ENCODE results near the gene CD6.

CD6 gene

DNA sequence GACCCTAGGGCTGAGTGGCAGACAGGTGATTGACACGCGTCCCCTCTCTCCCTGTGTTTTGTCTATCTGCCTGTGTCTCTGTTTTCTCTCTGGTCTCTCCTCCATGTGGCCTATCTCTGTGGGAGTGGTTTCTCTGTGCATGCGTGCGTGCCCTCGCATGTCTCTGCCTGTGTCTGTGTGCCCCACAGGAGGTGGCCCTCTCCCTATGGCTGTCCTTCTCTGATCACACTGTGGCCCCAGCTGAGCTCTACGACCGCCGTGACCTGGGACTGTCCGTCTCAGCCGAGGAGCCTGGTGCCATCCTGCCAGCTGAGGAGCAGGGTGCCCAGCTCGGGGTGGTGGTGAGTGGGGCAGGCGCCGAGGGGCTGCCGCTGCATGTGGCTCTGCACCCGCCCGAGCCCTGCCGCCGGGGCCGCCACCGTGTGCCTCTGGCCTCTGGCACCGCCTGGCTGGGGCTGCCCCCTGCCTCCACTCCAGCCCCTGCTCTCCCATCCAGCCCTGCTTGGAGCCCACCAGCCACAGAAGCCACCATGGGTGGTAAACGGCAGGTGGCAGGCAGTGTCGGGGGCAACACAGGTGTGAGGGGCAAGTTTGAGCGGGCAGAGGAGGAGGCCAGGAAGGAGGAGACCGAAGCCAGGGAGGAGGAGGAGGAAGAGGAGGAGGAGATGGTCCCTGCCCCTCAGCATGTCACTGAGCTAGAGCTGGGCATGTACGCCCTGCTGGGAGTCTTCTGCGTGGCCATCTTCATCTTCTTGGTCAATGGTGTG lies 35.6 kb upstream of the CD6 start:
- DNase-seq = no peak

DNA sequence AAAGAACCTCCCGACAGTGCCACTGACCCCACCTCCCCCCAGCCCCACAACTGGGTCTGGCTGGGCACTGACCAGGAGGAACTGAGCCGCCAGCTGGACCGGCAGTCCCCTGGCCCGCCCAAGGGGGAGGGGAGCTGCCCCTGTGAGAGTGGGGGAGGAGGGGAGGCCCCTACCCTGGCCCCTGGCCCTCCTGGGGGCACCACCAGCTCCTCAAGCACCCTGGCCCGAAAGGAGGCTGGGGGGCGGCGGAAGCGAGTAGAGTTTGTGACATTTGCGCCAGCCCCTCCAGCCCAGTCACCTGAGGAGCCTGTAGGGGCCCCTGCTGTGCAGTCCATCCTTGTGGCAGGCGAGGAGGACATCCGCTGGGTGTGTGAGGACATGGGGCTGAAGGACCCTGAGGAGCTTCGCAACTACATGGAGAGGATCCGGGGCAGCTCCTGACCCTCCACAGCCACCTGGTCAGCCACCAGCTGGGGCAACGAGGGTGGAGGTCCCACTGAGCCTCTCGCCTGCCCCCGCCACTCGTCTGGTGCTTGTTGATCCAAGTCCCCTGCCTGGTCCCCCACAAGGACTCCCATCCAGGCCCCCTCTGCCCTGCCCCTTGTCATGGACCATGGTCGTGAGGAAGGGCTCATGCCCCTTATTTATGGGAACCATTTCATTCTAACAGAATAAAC lies 34.9 kb upstream of the CD6 start:
- no peak for DNase-seq

DNA sequence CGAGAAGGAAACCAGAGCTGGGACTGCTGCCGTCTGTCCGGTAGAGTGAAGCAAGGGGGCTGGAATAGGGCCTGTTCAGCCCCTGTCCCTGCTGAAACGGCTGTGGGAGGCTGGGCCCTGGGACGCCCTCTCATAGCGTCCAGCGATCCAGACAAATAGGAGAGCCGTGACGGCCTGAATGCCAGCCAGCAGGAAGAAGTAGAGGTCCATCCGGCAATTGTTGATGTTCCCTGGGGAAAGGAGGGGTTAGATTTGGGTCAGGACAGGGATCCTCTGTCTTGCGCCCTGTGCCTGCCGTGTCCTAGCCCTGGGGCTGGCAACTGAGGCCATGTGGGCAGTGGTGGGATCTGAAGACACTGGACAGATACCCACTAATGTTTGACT lies 34.3 kb upstream of the CD6 start:
- no peak for DNase-seq

DNA sequence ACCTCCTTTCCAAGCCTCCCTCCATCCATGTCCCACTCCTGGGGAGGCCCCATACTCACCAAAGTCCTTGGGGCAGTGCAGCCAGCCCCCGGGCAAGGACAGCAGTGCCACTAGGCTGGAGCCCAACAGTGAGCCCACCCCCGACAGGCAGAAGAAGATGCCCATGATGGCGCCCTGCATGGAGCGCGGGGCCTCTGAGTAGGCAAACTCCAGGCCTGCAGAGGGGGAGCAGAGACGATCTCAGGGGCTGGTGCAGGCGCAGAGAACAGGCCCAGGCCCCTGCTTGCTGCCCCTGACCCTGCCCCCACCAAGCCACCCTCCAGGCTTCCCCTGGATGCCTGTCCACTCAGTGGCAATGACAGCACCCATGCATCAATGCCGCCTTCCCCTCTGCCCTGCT lies 33.7 kb upstream of the CD6 start:
- DNase-seq = no peak

DNA sequence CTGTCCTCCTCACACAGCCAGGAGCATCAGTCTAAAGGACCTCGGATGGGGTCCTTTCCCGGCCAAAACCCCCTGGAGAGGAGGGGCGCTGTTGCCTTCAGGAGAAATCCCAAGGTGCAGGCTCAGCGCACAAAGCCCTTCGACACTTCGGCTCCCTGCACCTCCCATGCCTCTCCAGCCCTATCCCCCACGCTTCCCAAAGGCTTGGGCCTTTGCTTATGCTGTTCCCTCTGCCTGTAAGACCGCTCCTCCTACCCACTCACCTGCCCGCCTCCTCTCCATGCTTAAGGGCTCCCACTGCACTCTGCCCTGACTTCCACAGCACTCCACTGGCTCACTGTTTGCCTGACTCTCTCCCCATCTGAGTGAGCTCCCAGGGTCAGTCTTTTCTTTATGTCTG lies 33.0 kb upstream of the CD6 start:
- DNase-seq = no peak

DNA sequence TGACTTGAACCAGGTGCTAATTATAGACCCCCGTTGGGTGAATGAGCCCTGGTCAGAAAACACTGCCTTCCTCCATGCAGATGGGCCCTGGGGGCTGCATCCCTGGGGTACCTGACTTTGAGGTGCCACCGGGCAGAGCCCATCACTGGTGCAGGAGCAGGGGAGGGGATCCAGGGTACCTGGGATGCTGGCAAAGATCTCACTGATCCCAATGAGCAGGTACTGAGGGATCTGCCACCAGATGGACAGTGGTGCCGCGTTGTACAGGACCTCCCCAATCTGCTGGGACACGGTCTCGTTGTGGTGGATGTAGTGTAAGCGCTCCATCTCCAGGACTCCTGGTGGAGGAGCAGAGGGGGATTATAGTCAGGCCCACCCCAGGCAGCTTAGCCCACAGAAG lies 32.2 kb upstream of the CD6 start:
- DNase-seq = no peak

DNA sequence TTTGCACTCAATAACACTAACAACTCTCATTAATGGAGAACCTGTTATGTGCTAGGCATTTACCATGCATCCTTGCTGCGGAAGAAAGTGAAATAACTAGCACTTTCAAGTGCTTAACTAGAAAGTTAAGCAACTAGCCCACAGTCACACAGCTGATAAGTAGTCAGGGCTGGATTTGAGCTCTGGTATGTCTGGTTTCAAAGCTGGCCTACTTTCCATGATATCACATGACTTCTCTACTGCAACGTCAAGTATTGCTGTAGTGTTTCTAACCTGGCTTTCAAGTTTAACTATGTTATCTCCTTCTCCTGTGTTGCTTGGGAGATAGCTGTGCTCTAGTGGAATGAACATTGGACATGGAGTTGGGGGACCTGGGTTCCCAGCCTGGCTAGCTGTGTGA lies 31.6 kb upstream of the CD6 start:
- DNase-seq = no peak

DNA sequence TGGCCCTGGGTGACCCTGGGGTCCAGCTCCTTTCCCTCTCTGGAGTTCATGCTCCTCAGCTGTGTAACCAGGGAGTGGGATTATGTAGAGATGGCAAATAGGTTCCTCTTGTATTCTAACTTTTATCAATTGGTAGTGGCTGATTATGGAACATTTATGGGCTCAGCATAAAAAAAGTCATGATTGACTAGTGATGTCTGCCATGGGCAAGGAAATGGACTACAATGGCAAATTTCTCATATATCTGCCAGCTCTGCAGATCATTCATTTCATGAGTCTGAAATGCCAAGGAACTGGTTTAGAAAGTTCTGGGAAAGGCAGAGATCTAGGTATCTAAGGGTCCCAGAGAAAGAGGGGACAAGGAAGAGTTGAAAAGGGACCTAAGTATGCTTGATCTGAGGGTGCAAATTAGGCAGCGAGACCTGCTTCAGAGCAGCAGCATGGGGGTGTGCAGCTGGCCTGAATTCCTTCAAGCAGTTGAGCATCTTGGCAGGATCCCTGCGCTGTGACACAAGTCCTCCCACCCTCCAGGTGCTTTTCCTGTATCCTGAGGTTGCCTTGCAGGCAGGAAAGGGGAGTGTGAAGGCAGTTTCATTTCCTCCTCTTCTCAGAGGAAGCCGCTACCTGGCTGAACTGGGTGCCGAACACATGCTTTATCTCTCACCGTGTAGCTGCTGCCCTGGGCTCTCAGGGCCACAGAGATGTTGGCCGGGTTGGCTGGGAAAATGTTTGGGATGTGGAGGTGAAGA lies 29.9 kb upstream of the CD6 start:
- DNase-seq = no peak

DNA sequence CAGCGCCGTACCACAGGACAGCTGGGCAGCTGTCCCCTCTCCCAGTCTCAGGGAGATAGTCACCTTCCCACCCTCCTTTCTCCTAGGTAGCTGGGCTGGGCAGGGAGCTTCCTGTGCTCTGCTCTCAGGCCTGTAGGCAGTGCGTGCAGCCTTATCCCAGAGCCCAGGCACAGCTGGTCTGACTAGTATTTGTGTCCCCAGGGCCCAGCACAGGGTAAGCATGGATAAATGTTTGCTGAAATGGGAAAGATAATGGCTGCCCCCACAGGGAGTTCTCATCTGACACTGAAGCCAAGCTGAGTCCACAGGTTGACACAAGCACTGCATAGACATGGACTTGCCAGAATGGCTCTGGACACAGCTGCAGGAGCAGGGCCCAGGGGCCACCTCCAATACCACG lies 29.3 kb upstream of the CD6 start:
- DNase-seq = no peak

DNA sequence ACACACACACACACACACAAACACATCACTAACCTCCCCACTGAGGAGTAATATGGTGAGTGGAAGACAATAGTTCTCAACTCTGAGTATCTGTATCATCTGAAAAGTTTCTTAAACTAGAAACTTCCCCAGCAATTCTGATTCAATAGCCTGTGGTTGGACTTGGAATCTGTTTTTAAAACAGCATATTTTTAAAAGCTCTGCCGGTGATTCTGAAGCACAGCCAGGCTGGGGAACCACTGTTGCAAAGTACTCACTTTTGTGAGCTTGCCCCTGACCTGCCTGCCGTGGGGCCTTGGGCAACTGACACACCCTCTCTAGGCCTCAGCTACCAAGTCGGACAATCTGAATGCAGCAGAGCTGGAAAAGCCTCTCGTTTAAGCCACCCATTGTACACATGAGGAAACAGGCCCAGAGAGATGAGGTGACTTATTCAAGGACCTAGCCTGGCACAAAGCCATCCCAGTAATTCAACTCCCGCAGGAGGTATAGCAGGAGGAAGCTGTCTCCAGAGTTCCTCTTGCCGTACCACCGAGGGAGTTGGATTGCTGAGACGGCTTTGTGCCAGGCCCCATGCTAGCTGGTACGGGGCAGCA lies 28.4 kb upstream of the CD6 start:
- no peak for DNase-seq

DNA sequence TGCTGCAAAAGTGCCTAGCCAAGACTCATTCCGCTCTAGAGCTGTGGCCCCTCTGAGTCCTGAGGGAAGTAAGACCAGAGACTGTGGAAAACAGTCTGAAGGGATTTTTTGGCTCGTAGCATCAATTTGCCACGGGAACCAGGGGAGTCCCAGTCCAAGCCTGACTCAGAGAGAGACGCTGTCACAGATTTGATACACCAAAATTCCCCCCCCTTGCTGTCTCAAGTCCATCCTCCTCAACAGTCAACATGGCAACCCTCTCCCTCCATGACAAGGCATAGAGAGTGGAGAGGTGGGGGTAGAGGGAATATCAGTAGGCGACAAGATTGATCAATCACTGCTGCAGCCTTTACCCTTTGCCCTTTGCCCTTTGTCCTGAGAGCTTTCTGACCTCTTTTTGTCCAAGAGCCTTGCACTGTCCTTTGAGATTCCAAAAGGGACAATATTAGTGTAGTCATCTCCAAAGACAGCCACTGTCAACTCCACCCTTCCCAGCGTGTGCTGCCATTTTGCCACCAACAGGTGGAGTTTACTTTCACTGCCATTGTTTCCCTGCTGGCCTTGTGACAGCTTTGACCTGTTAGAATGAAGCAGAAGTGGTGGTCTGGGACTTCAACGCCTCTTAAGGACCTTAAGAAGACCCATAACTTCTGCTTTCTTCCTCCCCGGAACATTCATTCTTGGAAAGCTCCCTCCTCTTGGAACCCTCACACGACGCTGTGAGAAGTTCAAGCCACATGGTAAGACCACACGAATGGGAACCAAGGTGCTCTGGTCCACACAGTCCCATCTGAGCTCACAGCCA lies 26.8 kb upstream of the CD6 start:
- no peak for DNase-seq

DNA sequence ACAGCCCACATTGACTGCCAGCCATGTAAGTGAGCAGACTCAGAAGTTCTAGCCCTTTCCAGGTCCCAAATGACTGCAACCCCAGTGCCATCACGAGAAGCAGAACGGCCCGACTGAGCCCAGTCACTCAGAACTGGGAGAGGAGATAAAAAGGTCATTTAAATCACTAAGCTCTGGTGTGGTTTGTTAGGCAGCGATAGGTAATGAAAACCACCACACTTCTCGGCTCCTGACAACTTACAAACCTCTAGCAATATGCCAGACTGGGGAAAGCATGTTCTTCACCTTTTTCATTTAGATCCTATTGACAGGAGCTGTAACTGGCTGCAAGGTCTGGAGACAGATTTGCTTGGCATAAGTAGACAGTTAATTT lies 26.2 kb upstream of the CD6 start:
- no peak for DNase-seq

DNA sequence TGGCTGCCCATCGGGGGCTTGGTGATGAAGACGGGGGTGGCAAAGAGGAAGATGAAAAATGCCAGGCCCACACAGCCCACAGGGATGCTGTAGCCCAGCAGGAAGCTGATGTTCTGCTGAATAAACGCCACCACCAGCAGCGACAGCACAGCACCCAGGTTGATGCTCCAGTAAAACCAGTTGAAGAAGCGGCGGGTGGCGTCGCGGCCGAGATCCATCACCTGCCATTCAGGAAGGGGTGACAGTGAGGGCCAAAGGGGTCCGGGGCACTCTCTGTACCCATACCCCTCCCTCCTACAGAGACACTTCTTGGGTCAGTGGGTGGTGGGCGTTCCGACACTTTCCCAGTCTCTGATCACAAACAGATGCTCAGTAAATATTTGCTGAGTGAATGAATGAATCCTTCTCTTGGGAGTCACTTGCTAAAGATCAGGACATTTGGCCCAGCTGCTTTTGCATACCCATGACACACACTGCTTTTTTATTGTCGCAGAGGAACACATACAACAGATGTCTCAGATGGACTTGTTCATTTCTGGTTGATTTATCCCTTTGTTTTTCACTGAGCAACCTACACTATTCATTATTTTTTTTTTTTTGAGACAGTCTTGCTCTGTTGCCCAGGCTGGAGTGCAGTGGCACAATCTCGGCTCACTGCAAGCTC lies 24.7 kb upstream of the CD6 start:
- DNase-seq = no peak

DNA sequence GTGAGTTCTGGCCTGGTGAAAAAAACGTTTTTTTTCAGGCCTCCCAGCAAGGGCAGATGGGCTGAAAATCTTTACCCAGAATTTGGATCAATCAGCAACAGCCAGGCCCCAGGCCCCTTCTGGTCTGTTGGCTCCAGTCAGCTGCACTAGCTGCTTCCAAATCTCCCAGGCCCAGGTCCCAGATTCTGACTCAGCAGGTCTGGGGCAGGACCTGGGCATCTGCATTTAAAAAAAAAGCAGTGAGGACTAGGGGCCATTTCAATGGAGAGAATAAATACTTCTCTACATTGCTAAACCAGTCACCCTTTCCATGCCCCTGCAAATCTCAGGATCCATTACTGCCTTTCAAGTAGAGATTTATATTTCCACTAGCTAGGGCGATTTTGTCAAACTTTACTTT lies 23.8 kb upstream of the CD6 start:
- DNase-seq = no peak

DNA sequence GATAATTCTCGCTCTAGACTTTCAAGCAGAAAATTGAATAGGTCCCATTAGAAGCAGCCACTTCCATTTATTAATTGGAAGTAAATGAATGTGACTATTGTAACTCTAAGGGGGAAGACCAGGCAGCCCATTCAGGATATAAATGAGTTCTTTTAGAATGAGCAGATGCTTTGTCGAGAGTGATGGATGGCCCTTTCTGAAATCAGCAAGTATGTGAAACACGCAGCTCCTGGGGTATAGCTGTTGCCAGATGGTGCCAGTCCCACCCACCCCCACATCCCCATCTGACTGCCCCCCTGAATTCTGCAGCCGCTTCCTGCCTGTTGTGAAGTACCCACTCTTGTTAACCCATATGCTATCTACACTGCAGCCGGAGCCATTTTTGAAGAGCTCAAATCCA lies 23.2 kb upstream of the CD6 start:
- no peak for DNase-seq

DNA sequence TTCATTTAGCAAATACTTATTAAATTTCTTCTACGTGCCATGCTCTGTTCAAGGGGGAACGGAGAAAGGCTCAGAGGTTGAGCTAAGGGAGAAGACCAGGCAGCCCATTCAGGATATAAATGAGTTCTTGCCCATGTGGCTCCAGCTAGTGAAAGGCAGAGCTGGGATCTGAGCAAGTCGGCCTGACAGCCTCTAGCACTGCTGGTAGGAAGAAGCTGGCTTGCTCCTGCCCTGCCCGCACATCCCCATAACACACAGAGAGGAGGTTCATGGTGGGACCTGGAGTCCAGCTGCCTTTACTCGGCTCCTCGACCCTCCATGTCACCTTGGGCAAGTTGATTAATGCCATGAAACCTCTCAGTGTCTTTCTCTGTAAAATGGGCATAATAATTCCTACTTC lies 21.5 kb upstream of the CD6 start:
- no peak for DNase-seq

DNA sequence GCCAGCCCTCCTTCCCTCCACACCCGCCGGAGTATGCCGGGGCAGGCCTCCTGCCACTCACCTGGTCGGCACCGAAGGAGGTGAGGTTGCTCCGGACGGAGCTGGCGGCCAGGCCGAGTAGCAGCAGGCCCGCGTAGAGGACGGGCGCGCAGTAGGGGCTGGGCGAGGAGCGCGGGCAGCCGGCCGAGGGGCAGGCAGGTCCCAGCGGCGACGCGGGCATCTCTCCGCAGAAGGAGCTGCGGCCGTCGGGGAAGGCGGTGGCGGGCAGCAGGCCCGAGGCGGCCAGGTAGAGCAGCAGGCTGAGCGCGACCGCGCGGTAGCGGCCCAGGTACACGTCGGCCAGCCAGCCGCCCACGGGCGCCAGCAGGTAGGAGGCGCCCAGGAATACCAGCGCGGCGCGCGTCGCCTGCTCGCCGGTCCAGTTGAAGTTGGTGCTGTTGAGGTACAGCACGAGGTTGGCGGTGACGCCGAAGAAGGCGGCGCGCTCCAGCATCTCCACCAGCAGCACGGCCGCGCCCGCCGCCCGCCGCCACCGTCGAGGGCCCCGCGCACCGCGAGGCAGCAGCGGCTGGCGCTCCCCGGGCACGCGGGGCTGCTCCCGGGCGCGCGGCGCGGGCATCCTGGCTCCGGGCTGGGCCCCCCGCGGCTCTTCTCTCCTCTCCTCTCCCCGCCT lies 20.4 kb upstream of the CD6 start:
- DNase-seq = peak; percentile 40

DNA sequence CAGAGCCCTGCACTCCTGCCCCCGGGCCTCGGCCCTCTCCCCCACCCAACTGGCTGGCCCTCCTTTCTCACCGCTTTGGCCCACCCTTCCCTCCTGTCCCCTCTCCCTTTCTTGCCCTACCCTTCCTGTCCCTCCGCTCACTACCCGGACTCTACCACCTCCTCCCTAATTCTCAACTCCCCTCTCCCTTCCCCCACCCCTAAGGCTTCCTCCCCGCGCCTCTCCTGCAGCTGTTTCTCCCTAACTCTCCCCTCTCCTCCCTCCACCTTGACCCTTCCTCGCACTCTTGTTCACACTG lies 19.9 kb upstream of the CD6 start:
- DNase-seq = no peak

DNA sequence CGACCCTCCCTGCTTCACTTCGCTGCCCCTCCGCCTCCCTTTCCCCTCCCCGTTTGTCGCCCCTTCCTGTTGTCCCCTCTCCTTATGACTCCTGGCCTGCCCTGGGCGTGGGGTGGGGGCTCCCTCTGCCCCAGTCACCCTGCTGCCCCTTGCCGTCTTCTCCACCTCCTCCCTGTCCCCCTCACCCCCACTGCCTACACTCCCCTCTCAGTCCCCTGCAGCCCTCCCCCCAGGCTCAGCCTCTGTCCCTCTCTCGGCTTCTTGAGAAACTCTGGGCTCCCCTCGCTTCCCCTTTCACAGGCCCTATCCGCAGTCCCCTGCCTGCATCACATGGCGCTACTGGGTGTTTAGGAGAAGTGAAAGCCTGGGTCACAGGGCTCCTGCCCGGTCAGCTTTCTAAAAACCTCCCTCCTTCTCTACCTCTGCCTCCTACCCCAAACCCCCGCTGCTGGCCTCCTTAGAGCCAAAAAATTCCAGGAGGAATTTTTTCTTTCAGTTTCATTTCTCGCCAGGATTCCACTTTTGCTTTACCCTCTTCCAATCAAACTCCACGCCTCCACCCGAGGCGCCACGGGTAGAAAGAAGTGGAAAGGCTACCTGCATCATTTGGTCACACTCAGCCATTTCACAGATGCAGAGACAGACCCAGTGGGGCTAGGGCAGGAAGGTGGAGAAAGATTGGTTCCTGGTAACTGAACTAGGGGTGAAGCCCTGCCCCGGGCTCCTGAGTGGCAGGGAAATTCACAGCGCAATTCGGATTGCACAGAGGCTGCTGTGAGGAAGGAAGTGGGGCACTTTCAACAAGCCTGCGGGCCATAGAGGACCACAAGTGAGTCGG lies 19.4 kb upstream of the CD6 start, which contains the start of gene SLC15A3:
TSS of gene SLC15A3 (minus strand) at position 273 of the 838 bp plus-strand sequence. CDS start 625 bp downstream, outside the sequence.
- peak; percentile 19 for DNase-seq

DNA sequence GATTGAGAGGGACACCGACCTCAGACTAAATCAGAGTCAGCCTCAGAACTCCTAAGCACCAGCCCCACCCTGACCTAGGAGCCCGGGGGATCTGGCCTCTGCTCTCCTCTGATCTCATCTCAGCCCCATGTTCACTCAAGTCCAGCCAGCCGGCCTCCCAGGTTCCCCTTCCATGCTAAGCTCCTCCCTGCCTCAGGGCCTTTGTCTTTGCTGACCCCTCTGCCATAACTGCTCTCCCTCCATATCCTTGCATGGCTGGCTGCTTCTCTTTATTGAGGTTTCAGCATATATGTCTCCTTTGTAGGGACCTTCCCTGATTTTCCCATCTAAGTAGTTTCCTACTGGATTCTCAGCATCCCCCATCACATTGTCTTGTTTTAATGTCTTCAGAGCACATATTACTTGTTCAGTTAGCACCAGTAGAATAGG lies 18.7 kb upstream of the CD6 start:
- no peak for DNase-seq

DNA sequence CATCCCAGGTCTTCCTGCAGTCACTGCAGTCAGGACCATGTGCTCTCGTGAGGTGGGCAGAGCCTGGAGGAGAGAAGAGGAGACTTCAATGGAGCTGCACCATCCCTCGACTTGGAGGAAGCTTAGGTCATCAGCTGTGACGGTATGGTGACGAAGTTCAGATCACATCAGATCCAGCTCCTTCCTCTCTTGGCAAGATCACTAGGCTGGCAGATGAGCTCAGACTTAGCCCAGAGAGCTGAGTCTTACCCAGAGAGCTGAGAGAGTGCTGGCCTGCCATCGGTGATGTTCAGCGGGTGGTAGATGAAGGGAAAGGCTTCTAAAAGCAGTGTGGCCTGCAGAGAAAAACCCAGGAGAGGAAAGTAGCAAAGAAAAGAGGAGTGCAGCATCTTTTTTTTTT lies 17.7 kb upstream of the CD6 start:
- no peak for DNase-seq

Measured in stimulated activated CD4-positive, alpha-beta T cell treated with anti-CD3 and anti-CD28 coated beads, Interleukin-4, amount 100 ng/mL, for 1 hour (primary cell).